SK-N-SH treated with all-trans-retinoic acid at 6 μM for 48 hours (cell line): ENCODE results near the gene EEF2KMT.

ENCODE experiments used
- ARNTL ChIP-seq: fragments of 450-650 bp; formaldehyde crosslinking; IDR thresholded peaks from 2 replicates; pipeline ENCODE4 v1.5.0; 2020; ENCODE audit warnings: low read depth, mild to moderate bottlenecking, moderate library complexity, borderline replicate concordance
- ESRRG ChIP-seq: fragments of 250-450 bp; sonication (Bioruptor Pico); IDR thresholded peaks from 2 replicates; pipeline ENCODE4 v1.6.1; 2021; ENCODE audit warnings: mild to moderate bottlenecking
- TOX ChIP-seq: fragments of 250-450 bp; sonication (Bioruptor Pico); IDR thresholded peaks from 2 replicates; pipeline ENCODE4 v1.8.0; 2021; ENCODE audit warnings: mild to moderate bottlenecking, moderate library complexity, borderline replicate concordance
- ZNF565 ChIP-seq: fragments of 450-650 bp; formaldehyde crosslinking; conservative IDR thresholded peaks from 2 replicates; pipeline ENCODE4 v1.5.0; 2020; ENCODE audit warnings: low read depth, mild to moderate bottlenecking, moderate library complexity

- no peak for TF ChIP-seq ESRRG (CRISPR knock-in tag)
- TF ChIP-seq ARNTL (CRISPR knock-in tag): no peak
- no peak for TF ChIP-seq ZNF565 (CRISPR knock-in tag)
- TF ChIP-seq TOX (CRISPR knock-in tag): no peak
Observed at GRCh38 chr16:5069854-5070253, 27.7 kb downstream of the EEF2KMT start.
